ENCODE measurements around the gene ATP6V1F. TPM values are rescaled to one million over a fixed set of nuclear protein-coding genes. Genes with fewer than 3 reads are reported as not detected.

ATP6V1F gene
- total RNA-seq, 1 donor from 2014 or later, result 133 TPM

DNA sequence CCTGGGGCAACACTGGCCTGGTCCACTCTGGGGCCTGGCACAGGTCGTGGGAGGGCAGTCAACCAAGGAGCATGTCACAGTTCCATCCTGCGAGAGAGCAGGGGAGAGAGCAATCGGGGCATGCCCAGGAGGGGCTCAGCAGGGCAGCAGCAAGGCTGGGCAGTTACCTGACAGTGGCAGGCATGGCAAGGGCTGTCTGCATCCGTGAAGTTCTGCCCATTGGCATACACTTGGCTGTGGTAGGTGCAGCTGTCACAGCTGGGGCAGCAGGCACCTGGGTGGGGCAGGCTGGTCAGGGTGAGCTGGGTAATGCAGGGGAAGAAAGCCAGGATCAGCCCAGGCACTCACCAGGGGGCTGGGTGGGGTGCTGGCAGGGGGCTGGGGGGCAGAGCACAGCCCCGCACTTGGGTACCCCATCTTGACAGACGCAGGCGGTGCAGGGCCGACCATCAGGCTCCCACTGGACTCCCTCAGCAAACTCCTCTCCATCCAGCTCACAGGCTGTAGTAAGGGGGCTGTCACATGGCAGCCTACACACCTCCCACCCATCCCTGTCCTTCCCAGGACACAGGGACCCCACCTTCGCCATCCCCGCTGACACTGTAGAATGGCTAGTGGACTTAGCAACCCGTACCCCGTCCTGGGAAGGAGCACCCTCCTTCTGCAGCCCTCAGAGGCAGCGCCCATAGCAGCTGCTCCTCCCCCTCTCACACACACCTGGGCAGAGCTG is 30.0 kb downstream of the ATP6V1F start:
- TF ChIP-seq, protein P1, sequence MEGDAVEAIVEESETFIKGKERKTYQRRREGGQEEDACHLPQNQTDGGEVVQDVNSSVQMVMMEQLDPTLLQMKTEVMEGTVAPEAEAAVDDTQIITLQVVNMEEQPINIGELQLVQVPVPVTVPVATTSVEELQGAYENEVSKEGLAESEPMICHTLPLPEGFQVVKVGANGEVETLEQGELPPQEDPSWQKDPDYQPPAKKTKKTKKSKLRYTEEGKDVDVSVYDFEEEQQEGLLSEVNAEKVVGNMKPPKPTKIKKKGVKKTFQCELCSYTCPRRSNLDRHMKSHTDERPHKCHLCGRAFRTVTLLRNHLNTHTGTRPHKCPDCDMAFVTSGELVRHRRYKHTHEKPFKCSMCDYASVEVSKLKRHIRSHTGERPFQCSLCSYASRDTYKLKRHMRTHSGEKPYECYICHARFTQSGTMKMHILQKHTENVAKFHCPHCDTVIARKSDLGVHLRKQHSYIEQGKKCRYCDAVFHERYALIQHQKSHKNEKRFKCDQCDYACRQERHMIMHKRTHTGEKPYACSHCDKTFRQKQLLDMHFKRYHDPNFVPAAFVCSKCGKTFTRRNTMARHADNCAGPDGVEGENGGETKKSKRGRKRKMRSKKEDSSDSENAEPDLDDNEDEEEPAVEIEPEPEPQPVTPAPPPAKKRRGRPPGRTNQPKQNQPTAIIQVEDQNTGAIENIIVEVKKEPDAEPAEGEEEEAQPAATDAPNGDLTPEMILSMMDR (IDR thresholded peaks at IDR 0.05; ENCODE audit: partially characterized antibody, unreplicated experiment), result no peak
- H3K27ac Mint-ChIP-seq (ENCODE audit: unreplicated experiment), result no peak overlapping the region
- peaks cover 8% of the 10 kb centered on the region for H3K36me3 Mint-ChIP-seq (ENCODE audit: unreplicated experiment)
- no peaks in the 10 kb centered on the region for H3K4me1 Mint-ChIP-seq (ENCODE audit: low read depth, unreplicated experiment)
- no peak for DNase-seq
- H3K4me3 Mint-ChIP-seq (ENCODE audit: unreplicated experiment), result no peak overlapping the region
- peaks cover 2% of the 10 kb centered on the region for H3K27me3 Mint-ChIP-seq (ENCODE audit: unreplicated experiment)
- H3K9me3 Mint-ChIP-seq (ENCODE audit: unreplicated experiment), result peaks cover 4% of the 10 kb centered on the region

DNA sequence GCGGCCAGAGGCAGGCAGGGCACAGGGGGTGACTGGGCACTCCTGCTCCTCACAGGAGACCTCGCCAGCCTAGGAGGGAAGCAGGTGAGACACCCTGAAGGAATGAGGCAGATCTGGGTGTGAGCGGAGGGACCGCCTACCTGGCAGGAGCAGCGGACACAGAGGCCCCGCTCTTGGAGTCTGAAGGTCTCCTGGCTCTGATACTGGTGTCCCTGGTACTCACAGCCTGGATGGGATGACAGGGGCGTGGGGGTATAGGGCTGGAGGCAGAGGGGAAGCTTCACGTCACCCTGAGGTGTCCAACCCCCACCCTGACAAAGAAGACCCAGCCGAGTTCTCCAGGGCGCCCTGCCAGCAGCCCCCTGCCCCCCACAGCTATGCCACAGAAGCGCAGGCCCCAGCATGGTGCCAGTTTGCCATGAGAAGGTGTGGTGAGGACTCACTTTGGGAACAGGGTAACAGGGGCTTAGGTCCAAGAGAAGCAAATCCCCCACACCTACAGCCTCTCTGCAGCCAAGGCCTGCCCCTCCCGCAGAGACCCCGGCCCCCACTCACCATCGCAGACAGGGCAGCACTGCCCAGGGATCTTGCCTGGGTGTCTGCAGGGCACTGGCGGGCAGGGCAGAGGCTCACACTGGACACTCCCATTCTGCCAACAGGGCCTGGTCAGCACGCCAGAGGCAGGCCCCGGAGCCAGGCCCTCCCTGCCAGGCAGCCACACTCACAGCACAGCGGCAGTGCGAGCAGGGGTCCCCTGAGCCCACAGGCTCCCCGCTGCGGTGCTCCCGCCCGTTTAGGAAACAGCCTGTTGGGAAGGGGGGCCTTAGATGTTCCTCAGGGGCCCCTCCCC is 30.8 kb downstream of the ATP6V1F start:
- DNase-seq, result no peak
- Mint-ChIP-seq H3K4me1 (ENCODE audit: low read depth, unreplicated experiment) (no peaks in the 10 kb centered on the region), H3K36me3 (ENCODE audit: unreplicated experiment) (peaks cover 10% of the 10 kb centered on the region), H3K27me3 (ENCODE audit: unreplicated experiment) (peaks cover 2% of the 10 kb centered on the region), H3K27ac (ENCODE audit: unreplicated experiment) (no peak overlapping the region), H3K4me3 (ENCODE audit: unreplicated experiment) (no peak overlapping the region), H3K9me3 (ENCODE audit: unreplicated experiment) (peaks cover 6% of the 10 kb centered on the region)
- TF ChIP-seq, protein P1 (IDR thresholded peaks at IDR 0.05; ENCODE audit: partially characterized antibody, unreplicated experiment), result no peak

DNA sequence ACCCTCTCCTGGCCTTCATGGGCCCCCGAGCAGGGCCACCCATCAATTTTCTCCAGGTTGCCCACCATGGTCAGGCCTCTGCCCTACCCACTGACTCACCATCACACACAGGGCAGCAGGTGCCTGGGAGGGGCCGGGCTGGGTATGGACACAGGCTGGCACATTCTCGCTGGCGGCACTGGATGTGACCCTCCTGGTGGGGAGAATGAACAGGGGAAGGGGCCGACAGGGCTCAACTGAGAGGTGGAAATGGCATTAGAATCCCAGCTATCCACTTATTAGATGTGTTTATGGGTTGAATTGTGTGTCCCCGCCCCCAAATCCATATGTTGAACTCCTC is 31.4 kb downstream of the ATP6V1F start:
- Mint-ChIP-seq H3K4me1 (ENCODE audit: low read depth, unreplicated experiment) (no peaks in the 10 kb centered on the region), H3K36me3 (ENCODE audit: unreplicated experiment) (peaks cover 11% of the 10 kb centered on the region), H3K27ac (ENCODE audit: unreplicated experiment) (no peak overlapping the region), H3K4me3 (ENCODE audit: unreplicated experiment) (no peak overlapping the region), H3K27me3 (ENCODE audit: unreplicated experiment) (peaks cover 2% of the 10 kb centered on the region), H3K9me3 (ENCODE audit: unreplicated experiment) (peaks cover 6% of the 10 kb centered on the region)
- DNase-seq, result no peak
- TF ChIP-seq, protein P1 (IDR thresholded peaks at IDR 0.05; ENCODE audit: partially characterized antibody, unreplicated experiment), result no peak

DNA sequence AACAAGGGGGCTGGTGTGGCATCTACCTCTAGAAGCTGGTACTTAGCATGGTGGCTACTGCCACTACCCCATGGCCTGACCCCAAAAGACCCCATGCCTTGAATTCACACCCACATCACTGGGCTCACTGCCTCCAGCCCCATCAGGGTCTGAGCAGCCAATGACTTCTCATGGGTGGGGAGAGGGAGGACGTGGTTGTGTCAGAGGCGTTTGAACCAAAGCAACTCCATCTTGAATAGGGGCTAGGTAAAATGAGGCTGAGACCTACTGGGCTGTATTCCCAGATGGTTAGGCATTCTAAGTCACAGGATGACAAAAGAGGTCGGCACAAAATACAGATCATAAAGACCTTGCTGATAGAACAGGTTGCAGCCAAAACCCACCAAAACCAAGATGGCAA is 32.7 kb downstream of the ATP6V1F start:
- no peak for DNase-seq
- no peak overlapping the region for H3K27ac Mint-ChIP-seq (ENCODE audit: unreplicated experiment)
- TF ChIP-seq, protein P1 (IDR thresholded peaks at IDR 0.05; ENCODE audit: partially characterized antibody, unreplicated experiment), result no peak
- H3K27me3 Mint-ChIP-seq (ENCODE audit: unreplicated experiment), result peaks cover 2% of the 10 kb centered on the region
- peaks cover 5% of the 10 kb centered on the region for H3K9me3 Mint-ChIP-seq (ENCODE audit: unreplicated experiment)
- no peak overlapping the region for H3K4me3 Mint-ChIP-seq (ENCODE audit: unreplicated experiment)
- H3K4me1 Mint-ChIP-seq (ENCODE audit: low read depth, unreplicated experiment), result no peaks in the 10 kb centered on the region
- H3K36me3 Mint-ChIP-seq (ENCODE audit: unreplicated experiment), result peaks cover 11% of the 10 kb centered on the region

DNA sequence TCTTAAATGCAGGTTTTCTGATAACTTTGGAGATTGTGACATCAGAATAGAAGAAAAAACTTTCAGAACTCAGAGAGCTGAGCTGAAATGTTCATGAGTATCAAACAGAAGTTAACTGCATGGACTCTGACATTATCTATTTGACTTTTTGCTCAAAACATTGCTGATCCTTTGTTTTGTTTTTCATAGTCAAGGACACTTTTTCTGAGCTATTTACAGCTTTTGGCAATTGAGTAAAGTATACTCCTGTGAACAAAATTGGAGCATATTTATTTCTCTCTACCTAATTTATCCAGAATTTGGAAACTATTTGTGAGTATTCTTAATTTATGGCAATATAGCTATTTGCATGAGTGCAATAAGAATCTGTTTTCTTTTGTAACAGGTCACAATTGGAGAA is 36.7 kb downstream of the ATP6V1F start:
- peaks cover 6% of the 10 kb centered on the region for H3K9me3 Mint-ChIP-seq (ENCODE audit: unreplicated experiment)
- no peak for DNase-seq
- TF ChIP-seq, protein P1 (IDR thresholded peaks at IDR 0.05; ENCODE audit: partially characterized antibody, unreplicated experiment), result no peak
- H3K27me3 Mint-ChIP-seq (ENCODE audit: unreplicated experiment), result peaks cover 7% of the 10 kb centered on the region
- H3K4me3 Mint-ChIP-seq (ENCODE audit: unreplicated experiment), result no peak overlapping the region
- H3K36me3 Mint-ChIP-seq (ENCODE audit: unreplicated experiment), result peaks cover 11% of the 10 kb centered on the region
- H3K4me1 Mint-ChIP-seq (ENCODE audit: low read depth, unreplicated experiment), result no peaks in the 10 kb centered on the region
- H3K27ac Mint-ChIP-seq (ENCODE audit: unreplicated experiment), result no peak overlapping the region
